HG03439 (cell line): ENCODE measurements around the gene SP1.
"Not testable (repeated sequence)": the region's sequence is repeated elsewhere in the genome, so short reads cannot be mapped to it uniquely, and the experiment has no call there.

Experiments
- ATAC-seq: cut with Tn5 transposase; IDR thresholded peaks from one replicate; pipeline ENCODE4 v1.9.1; 2021; ENCODE audit warnings: mild to moderate bottlenecking, moderate library complexity; ENCODE audit not compliant: unreplicated experiment

The SP1 gene

GRCh38 chr12:53380104-53380793, at the start of gene SP1:
SP1 (plus strand) TSS chr12:53380176; CDS start chr12:53380292, 116 bp downstream.
- peak; percentile 36 for ATAC-seq

- ATAC-seq, result no peak
Measured at GRCh38 chr12:53330671-53331070, 49.3 kb upstream of the SP1 start.

- ATAC-seq, result not testable (repeated sequence)
Measured at GRCh38 chr12:53332339-53332738, 47.6 kb upstream of the SP1 start.

- ATAC-seq, result no peak
Measured at GRCh38 chr12:53332744-53333143, 47.2 kb upstream of the SP1 start.

GRCh38 chr12:53333289-53333688, 46.7 kb upstream of the SP1 start:
- ATAC-seq, result no peak

- ATAC-seq, result no peak
Measured at GRCh38 chr12:53333845-53334244, 46.1 kb upstream of the SP1 start.

GRCh38 chr12:53334822-53335221, 45.2 kb upstream of the SP1 start:
- ATAC-seq, result no peak

- no peak for ATAC-seq
Measured at GRCh38 chr12:53336181-53336681, 43.7 kb upstream of the SP1 start, which contains the start of gene SP7. SP7 (minus strand) TSS chr12:53336354; CDS start chr12:53335646, 708 bp downstream.

GRCh38 chr12:53338017-53338416, 42.0 kb upstream of the SP1 start:
- ATAC-seq, result no peak

- no peak for ATAC-seq
Measured at GRCh38 chr12:53338916-53339315, 41.1 kb upstream of the SP1 start.

- ATAC-seq, result no peak
Measured at GRCh38 chr12:53340398-53340797, 39.6 kb upstream of the SP1 start.

- no peak for ATAC-seq
Measured at GRCh38 chr12:53343449-53343848, 36.5 kb upstream of the SP1 start.

- no peak for ATAC-seq
Measured at GRCh38 chr12:53343969-53344368, 36.0 kb upstream of the SP1 start.

GRCh38 chr12:53344487-53344823, 35.5 kb upstream of the SP1 start:
- peak; percentile 20 for ATAC-seq

GRCh38 chr12:53344824-53345485, 35.0 kb upstream of the SP1 start:
- peak; percentile 60 for ATAC-seq

GRCh38 chr12:53345486-53346188, 34.3 kb upstream of the SP1 start:
- no peak for ATAC-seq

- ATAC-seq, result no peak
Measured at GRCh38 chr12:53346491-53346890, 33.5 kb upstream of the SP1 start.

- ATAC-seq, result no peak
Measured at GRCh38 chr12:53347905-53348304, 32.1 kb upstream of the SP1 start.

- ATAC-seq, result no peak
Measured at GRCh38 chr12:53352331-53353256, 27.4 kb upstream of the SP1 start.

- no peak for ATAC-seq
Measured at GRCh38 chr12:53353257-53353655, 26.7 kb upstream of the SP1 start.

- no peak for ATAC-seq
Measured at GRCh38 chr12:53355121-53355520, 24.9 kb upstream of the SP1 start.
